Measurements from ENCODE around the gene TSPAN6.

- no peak for TF ChIP-seq CTCF (IDR thresholded peaks at IDR 0.05; ENCODE audit: low read depth, low read length)
- TF ChIP-seq EZH2phosphoT487 (IDR thresholded peaks at IDR 0.05; ENCODE audit: low read depth), result no peak
Observed at GRCh38 chrX:100600340-100600739, 36.3 kb downstream of the TSPAN6 start.

Data from OCI-LY3 (cell line).